Stimulated activated naive B cell treated with anti-CD40 and anti-IgM and Interleukin-4, amounts not matched to agents 10 μg/mL and 1 μg/mL and 100 μg/mL, for 72 hours (primary cell): ENCODE data around the gene TM9SF3.
"Not testable (repeated sequence)": the region's sequence is repeated elsewhere in the genome, so short reads cannot be mapped to it uniquely, and the experiment has no call there.

ENCODE experiments used
- ATAC-seq, 2 donors: fragments of 150-1000 bp; cut with Tn5 transposase; replicated peaks; 2 replicates each; pipeline ENCODE4 v1.10.0; 2021; ENCODE audit warnings: moderate library complexity in 1 of 2
- DNase-seq: peaks from one replicate; pipeline ENCODE4 v3.0.0; 2021
- H3K27ac Mint-ChIP-seq: one replicate; pipeline ENCODE4 v1.8.0; 2022; ENCODE audit warnings: mild to moderate bottlenecking, mixed read lengths
- H3K27me3 Mint-ChIP-seq, 2 donors: one replicate each; pipeline ENCODE4 v1.8.0; 2022; ENCODE audit warnings: mixed read lengths in 2 of 2
- H3K36me3 Mint-ChIP-seq, 2 donors: one replicate each; pipeline ENCODE4 v1.8.0; 2022; ENCODE audit warnings: mixed read lengths in 2 of 2, mild to moderate bottlenecking in 1 of 2
- H3K4me1 Mint-ChIP-seq, 2 donors: one replicate each; pipeline ENCODE4 v1.8.0; 2022; ENCODE audit warnings: mixed read lengths in 2 of 2, mild to moderate bottlenecking in 1 of 2
- H3K4me3 Mint-ChIP-seq, 2 donors: one replicate each; pipeline ENCODE4 v1.8.0; 2022; ENCODE audit warnings: mild to moderate bottlenecking in 2 of 2, mixed read lengths in 2 of 2, moderate library complexity in 1 of 2
- H3K9me3 Mint-ChIP-seq, 2 donors: one replicate each; pipeline ENCODE4 v1.8.0; 2022; ENCODE audit warnings: mixed read lengths in 2 of 2, mild to moderate bottlenecking in 1 of 2

The TM9SF3 gene

DNA sequence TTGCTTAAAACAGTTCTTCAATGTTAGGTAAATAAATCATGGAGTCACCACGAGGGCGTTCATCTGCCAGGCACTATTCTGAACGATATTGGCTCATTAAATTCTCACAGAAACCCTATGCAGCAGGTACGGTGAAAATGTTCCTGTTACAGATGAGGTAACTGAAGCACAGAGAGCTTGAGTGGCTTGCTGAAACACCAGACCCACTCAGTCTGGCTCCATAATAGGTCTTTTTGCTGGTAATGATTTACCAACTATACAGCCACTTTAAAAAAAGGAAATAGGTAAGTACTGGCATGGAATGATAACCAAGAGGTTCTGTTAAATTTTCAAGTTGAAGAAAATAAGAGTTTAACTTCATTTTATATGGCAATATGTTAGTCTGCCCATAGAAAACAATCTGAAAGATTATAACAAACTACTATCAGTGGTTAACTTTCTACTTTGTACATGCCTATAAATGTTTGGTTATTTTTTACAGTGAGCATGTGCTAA, 1.3 kb upstream of the TM9SF3 start:
- ATAC-seq (no peak), DNase-seq (no peak)
- Mint-ChIP-seq H3K27ac (no peak overlapping the region), H3K36me3 (peaks cover 5 to 14% of the 10 kb centered on the region in 2 donors), H3K27me3 (no peaks in the 10 kb centered on the region), H3K4me3 (no peak overlapping the region), H3K9me3 (no peaks in the 10 kb centered on the region), H3K4me1 (peaks cover 16 to 28% of the 10 kb centered on the region in 2 donors)

DNA sequence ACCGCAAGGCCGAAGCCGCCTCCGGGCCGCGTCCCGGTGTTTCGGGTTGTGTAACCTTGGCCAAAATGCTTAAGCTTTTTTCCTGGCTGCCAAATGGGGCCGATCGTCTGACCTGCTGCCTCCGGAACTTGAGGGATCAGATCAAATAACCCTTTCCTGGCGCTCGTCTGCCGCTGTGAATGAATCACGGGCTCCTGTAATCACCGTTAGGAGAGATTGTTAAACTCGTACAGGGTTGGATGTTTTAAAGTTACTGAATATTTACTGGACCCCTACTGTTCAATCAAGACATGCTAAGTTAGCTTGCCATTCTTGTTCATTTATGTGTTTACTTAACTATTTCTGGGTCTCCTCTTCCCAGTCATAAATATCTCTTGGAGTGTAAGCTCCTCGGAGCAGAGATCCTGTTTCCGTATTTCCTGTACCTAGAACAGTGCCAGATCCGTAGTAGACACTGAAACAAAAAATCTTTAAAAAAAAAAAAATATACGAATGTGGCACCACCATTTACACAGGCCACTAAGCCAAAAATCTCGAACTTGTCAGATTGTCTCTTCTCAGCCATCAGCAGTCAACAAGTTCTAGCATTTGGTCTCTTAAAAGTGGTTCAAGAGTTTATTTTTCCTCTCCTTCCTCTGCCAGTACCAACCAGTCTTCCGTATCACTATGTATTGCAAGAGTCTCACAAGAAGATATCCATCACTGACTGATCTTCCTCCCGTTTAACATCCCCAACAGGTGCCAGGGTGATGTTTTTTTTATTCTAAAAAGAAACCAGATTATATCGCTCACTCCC, 650 bp upstream of the TM9SF3 start:
- Mint-ChIP-seq H3K4me3 (no peak overlapping the region), H3K27ac (no peak overlapping the region)
- no peak for DNase-seq

DNA sequence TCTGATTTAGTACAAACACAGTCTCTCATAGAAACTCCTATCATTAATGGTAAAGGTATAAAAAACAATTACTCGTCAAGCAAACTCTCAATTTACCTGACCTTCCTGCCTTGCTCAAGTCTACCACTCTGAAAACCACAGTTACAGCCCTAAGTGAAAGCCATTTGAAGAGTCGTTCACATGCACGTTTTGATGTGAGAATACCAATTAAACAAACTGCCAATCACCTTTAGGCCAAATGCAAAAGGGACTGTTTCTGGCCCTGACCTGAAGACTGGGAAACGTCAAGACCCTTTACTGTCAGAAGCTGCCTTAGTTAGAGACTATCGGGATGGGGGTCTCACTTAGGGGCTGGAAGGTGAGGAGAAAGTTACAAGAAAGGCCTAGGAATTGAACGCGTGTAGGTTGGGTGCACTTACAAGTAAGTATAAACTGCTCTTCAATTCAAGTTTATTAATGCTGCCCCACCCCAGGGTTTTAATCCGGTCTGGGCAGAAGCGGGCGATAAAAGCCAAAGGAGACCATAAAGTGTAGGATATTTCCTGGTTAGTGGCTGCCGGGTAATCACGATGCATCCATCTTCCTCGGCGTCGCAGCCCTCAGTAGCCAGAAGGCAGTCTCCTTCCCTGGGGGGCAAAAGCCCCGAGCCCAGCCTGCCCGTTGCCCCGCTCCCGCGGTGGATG, 935 bp downstream of the TM9SF3 start:
- DNase-seq (no peak), ATAC-seq (peak; percentile 11 to 15)
- peaks cover 14 to 30% of the 10 kb centered on the region in 2 donors for H3K4me1 Mint-ChIP-seq
- peaks cover 3 to 5% of the 10 kb centered on the region in 2 donors for H3K36me3 Mint-ChIP-seq
- H3K27ac Mint-ChIP-seq = peak overlapping the region; percentile 96
- H3K9me3 Mint-ChIP-seq = no peaks in the 10 kb centered on the region
- H3K4me3 Mint-ChIP-seq = peak overlapping the region in 1 of 2 donors; percentile 92
- no peaks in the 10 kb centered on the region for H3K27me3 Mint-ChIP-seq

More for the DNA sequence above, 650 bp upstream of the TM9SF3 start:
- H3K4me1 Mint-ChIP-seq = peaks cover 18 to 34% of the 10 kb centered on the region in 2 donors
- no peak for ATAC-seq
- H3K27me3 Mint-ChIP-seq = no peaks in the 10 kb centered on the region
- H3K36me3 Mint-ChIP-seq = peaks cover 5 to 11% of the 10 kb centered on the region in 2 donors
- no peaks in the 10 kb centered on the region for H3K9me3 Mint-ChIP-seq

GRCh38 chr10:96584474-96584873, 2.3 kb downstream of the TM9SF3 start:
- ATAC-seq = no peak
- no peaks in the 10 kb centered on the region for H3K27me3 Mint-ChIP-seq
- H3K36me3 Mint-ChIP-seq = peaks cover 10 to 12% of the 10 kb centered on the region in 2 donors
- no peak overlapping the region for H3K4me3 Mint-ChIP-seq
- peaks cover 0 to 2% of the 10 kb centered on the region in 2 donors for H3K9me3 Mint-ChIP-seq
- peaks cover 17 to 41% of the 10 kb centered on the region in 2 donors for H3K4me1 Mint-ChIP-seq
- H3K27ac Mint-ChIP-seq = peak overlapping the region; percentile 51
- no peak for DNase-seq

GRCh38 chr10:96584035-96584434, 2.8 kb downstream of the TM9SF3 start:
- DNase-seq = no peak
- Mint-ChIP-seq H3K9me3 (peaks cover 0 to 2% of the 10 kb centered on the region in 2 donors), H3K36me3 (peaks cover 10 to 12% of the 10 kb centered on the region in 2 donors), H3K4me3 (no peak overlapping the region), H3K27me3 (no peaks in the 10 kb centered on the region), H3K4me1 (peaks cover 17 to 42% of the 10 kb centered on the region in 2 donors), H3K27ac (peak overlapping the region; percentile 67)
- no peak for ATAC-seq

- H3K27ac Mint-ChIP-seq = no peak overlapping the region
- H3K27me3 Mint-ChIP-seq = no peaks in the 10 kb centered on the region
- peaks cover 0 to 4% of the 10 kb centered on the region in 2 donors for H3K9me3 Mint-ChIP-seq
- H3K36me3 Mint-ChIP-seq = peaks cover 16 to 33% of the 10 kb centered on the region in 2 donors
- no peak for DNase-seq
- peaks cover 21 to 64% of the 10 kb centered on the region in 2 donors for H3K4me1 Mint-ChIP-seq
- H3K4me3 Mint-ChIP-seq = no peak overlapping the region
- no peak for ATAC-seq
Measured at GRCh38 chr10:96579133-96579532, 7.7 kb downstream of the TM9SF3 start.

- H3K9me3 Mint-ChIP-seq = peaks cover 0 to 4% of the 10 kb centered on the region in 2 donors
- no peak overlapping the region for H3K4me3 Mint-ChIP-seq
- H3K27ac Mint-ChIP-seq = no peak overlapping the region
- peaks cover 20 to 38% of the 10 kb centered on the region in 2 donors for H3K36me3 Mint-ChIP-seq
- no peak for ATAC-seq
- no peak for DNase-seq
- no peaks in the 10 kb centered on the region for H3K27me3 Mint-ChIP-seq
- peaks cover 19 to 64% of the 10 kb centered on the region in 2 donors for H3K4me1 Mint-ChIP-seq
Measured at GRCh38 chr10:96578633-96579032, 8.2 kb downstream of the TM9SF3 start.

GRCh38 chr10:96578022-96578421, 8.8 kb downstream of the TM9SF3 start:
- H3K4me3 Mint-ChIP-seq = no peak overlapping the region
- peaks cover 20 to 62% of the 10 kb centered on the region in 2 donors for H3K4me1 Mint-ChIP-seq
- no peak for DNase-seq
- peaks cover 0 to 4% of the 10 kb centered on the region in 2 donors for H3K9me3 Mint-ChIP-seq
- peaks cover 24 to 38% of the 10 kb centered on the region in 2 donors for H3K36me3 Mint-ChIP-seq
- no peak overlapping the region for H3K27ac Mint-ChIP-seq
- ATAC-seq = no peak
- H3K27me3 Mint-ChIP-seq = no peaks in the 10 kb centered on the region

- peaks cover 28 to 38% of the 10 kb centered on the region in 2 donors for H3K36me3 Mint-ChIP-seq
- H3K4me1 Mint-ChIP-seq = peaks cover 18 to 58% of the 10 kb centered on the region in 2 donors
- DNase-seq = no peak
- H3K9me3 Mint-ChIP-seq = peaks cover 0 to 4% of the 10 kb centered on the region in 2 donors
- no peaks in the 10 kb centered on the region for H3K27me3 Mint-ChIP-seq
- no peak for ATAC-seq
- H3K4me3 Mint-ChIP-seq = no peak overlapping the region
- no peak overlapping the region for H3K27ac Mint-ChIP-seq
Measured at GRCh38 chr10:96577069-96577468, 9.7 kb downstream of the TM9SF3 start.

DNA sequence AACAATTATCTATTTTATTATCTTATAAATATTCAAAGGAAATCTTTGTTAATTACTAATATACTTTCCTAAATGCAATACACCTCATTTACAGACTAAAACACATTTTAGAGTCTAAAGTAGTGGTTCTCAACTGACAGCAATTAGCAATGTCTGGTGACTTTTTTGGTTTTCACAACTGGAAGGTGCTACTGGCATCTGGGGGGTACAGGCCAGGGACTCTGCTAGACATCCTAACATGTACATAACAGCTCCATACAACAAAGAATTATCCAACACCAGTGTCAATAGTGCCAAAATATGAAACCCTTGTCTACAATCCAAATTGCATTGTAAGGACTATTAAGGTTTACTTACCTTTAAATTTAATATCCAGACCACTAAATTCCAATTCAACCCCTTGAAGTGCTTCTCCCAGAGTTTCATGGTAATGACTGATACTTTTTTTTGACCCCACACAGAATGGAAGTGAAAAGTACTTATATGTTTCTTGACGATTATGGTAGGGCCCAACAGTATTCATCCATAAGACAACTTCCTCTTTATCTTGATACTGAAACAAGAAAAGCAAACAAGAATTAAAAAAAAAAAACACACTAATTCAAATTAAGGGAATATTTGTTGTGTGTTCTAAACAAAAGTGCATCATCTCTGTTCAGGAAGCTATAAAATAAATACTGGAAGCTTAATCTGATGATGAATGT, 10.4 kb downstream of the TM9SF3 start:
- Mint-ChIP-seq H3K36me3 (peaks cover 28 to 38% of the 10 kb centered on the region in 2 donors), H3K4me3 (no peak overlapping the region), H3K27ac (no peak overlapping the region), H3K9me3 (peaks cover 0 to 4% of the 10 kb centered on the region in 2 donors), H3K4me1 (peaks cover 18 to 63% of the 10 kb centered on the region in 2 donors), H3K27me3 (no peaks in the 10 kb centered on the region)
- DNase-seq = no peak
- peak; percentile 59 to 62 for ATAC-seq

- H3K27me3 Mint-ChIP-seq, H3K9me3 Mint-ChIP-seq, H3K4me3 Mint-ChIP-seq, DNase-seq, ATAC-seq, H3K27ac Mint-ChIP-seq: not testable (repeated sequence)
- H3K36me3 Mint-ChIP-seq = peaks cover 26 to 33% of the 10 kb centered on the region in 2 donors
- H3K4me1 Mint-ChIP-seq = peaks cover 12 to 54% of the 10 kb centered on the region in 2 donors
Measured at GRCh38 chr10:96574564-96574963, 12.2 kb downstream of the TM9SF3 start.

GRCh38 chr10:96573036-96573435, 13.8 kb downstream of the TM9SF3 start:
- peaks cover 14 to 45% of the 10 kb centered on the region in 2 donors for H3K4me1 Mint-ChIP-seq

GRCh38 chr10:96570983-96571964, 15.5 kb downstream of the TM9SF3 start:
- Mint-ChIP-seq H3K27me3 (no peaks in the 10 kb centered on the region), H3K9me3 (peaks cover 0 to 2% of the 10 kb centered on the region in 2 donors), H3K4me3 (no peak overlapping the region), H3K36me3 (peaks cover 30 to 44% of the 10 kb centered on the region in 2 donors), H3K4me1 (peaks cover 18 to 37% of the 10 kb centered on the region in 2 donors), H3K27ac (no peak overlapping the region)
- ATAC-seq (no peak), DNase-seq (no peak)

More at GRCh38 chr10:96573036-96573435, 13.8 kb downstream of the TM9SF3 start:
- Mint-ChIP-seq H3K27ac (no peak overlapping the region), H3K27me3 (no peaks in the 10 kb centered on the region), H3K9me3 (peaks cover 0 to 2% of the 10 kb centered on the region in 2 donors), H3K4me3 (no peak overlapping the region), H3K36me3 (peaks cover 26 to 36% of the 10 kb centered on the region in 2 donors)
- DNase-seq (no peak), ATAC-seq (no peak)
